ENCODE results near the gene GPC3. TPM values are rescaled to one million over a fixed set of nuclear protein-coding genes. Genes with fewer than 3 reads are reported as not detected.

Gene GPC3
- total RNA-seq, 1 experiment from 2014 or later, result 0.24 TPM

- TF ChIP-seq CTCF (conservative IDR thresholded peaks at IDR 0.05; ENCODE audit: low read depth, low read length) (no peak), EZH2 (IDR thresholded peaks at IDR 0.05; ENCODE audit: borderline replicate concordance, low read depth, low read length, poor library complexity, severe bottlenecking) (no peak)
- Histone ChIP-seq H3K36me3 (ENCODE audit: insufficient read depth, low read length, poor library complexity, severe bottlenecking) (no peaks in the 10 kb centered on the region), H3K27me3 (replicated peaks; ENCODE audit: insufficient read depth, low read depth, low read length, poor library complexity) (no peaks in the 10 kb centered on the region), H3K4me1 (ENCODE audit: insufficient read depth, low read length, poor library complexity, severe bottlenecking) (no peaks in the 10 kb centered on the region), H3K9me3 (ENCODE audit: low read depth, low read length, poor library complexity, severe bottlenecking) (no peaks in the 10 kb centered on the region), H3K27ac (ENCODE audit: low read depth, low read length, poor library complexity, severe bottlenecking) (no peak overlapping the region), H3K4me3 (ENCODE audit: low read depth, low read length, poor library complexity, severe bottlenecking) (no peak overlapping the region)
- ChIA-PET CTCF (no interaction called here), POLR2A (ENCODE audit: low non-redundant PET) (no interaction called here)
- BruUV-seq (replicated peaks), result no TSS peak
- DNase-seq (ENCODE audit: low spot score), result no peak
- intact Hi-C loops (cut with micrococcal nuclease; ENCODE audit: unreplicated experiment), result no loop called here
Observed at GRCh38 chrX:134007716-134008115, 22.3 kb upstream of the GPC3 start.

- Histone ChIP-seq H3K27me3 (replicated peaks; ENCODE audit: insufficient read depth, low read depth, low read length, poor library complexity) (no peaks in the 10 kb centered on the region), H3K9me3 (ENCODE audit: low read depth, low read length, poor library complexity, severe bottlenecking) (no peaks in the 10 kb centered on the region), H3K27ac (ENCODE audit: low read depth, low read length, poor library complexity, severe bottlenecking) (no peak overlapping the region), H3K4me3 (ENCODE audit: low read depth, low read length, poor library complexity, severe bottlenecking) (no peak overlapping the region), H3K4me1 (ENCODE audit: insufficient read depth, low read length, poor library complexity, severe bottlenecking) (no peaks in the 10 kb centered on the region), H3K36me3 (ENCODE audit: insufficient read depth, low read length, poor library complexity, severe bottlenecking) (no peaks in the 10 kb centered on the region)
- no peak for DNase-seq (ENCODE audit: low spot score)
- ChIA-PET CTCF (no interaction called here), POLR2A (ENCODE audit: low non-redundant PET) (no interaction called here)
- no peak for TF ChIP-seq EZH2 (IDR thresholded peaks at IDR 0.05; ENCODE audit: borderline replicate concordance, low read depth, low read length, poor library complexity, severe bottlenecking)
- no peak for TF ChIP-seq CTCF (conservative IDR thresholded peaks at IDR 0.05; ENCODE audit: low read depth, low read length)
- intact Hi-C loops (cut with micrococcal nuclease; ENCODE audit: unreplicated experiment), result no loop called here
- no TSS peak for BruUV-seq (replicated peaks)
Observed at GRCh38 chrX:134006484-134007161, 21.2 kb upstream of the GPC3 start.

- Histone ChIP-seq H3K9me3 (ENCODE audit: low read depth, low read length, poor library complexity, severe bottlenecking) (no peaks in the 10 kb centered on the region), H3K36me3 (ENCODE audit: insufficient read depth, low read length, poor library complexity, severe bottlenecking) (no peaks in the 10 kb centered on the region), H3K4me3 (ENCODE audit: low read depth, low read length, poor library complexity, severe bottlenecking) (no peak overlapping the region), H3K4me1 (ENCODE audit: insufficient read depth, low read length, poor library complexity, severe bottlenecking) (no peaks in the 10 kb centered on the region), H3K27me3 (replicated peaks; ENCODE audit: insufficient read depth, low read depth, low read length, poor library complexity) (no peaks in the 10 kb centered on the region), H3K27ac (ENCODE audit: low read depth, low read length, poor library complexity, severe bottlenecking) (no peak overlapping the region)
- ChIA-PET CTCF (no interaction called here), POLR2A (ENCODE audit: low non-redundant PET) (no interaction called here)
- intact Hi-C loops (cut with micrococcal nuclease; ENCODE audit: unreplicated experiment), result no loop called here
- no TSS peak for BruUV-seq (replicated peaks)
- no peak for DNase-seq (ENCODE audit: low spot score)
- TF ChIP-seq EZH2 (IDR thresholded peaks at IDR 0.05; ENCODE audit: borderline replicate concordance, low read depth, low read length, poor library complexity, severe bottlenecking) (no peak), CTCF (conservative IDR thresholded peaks at IDR 0.05; ENCODE audit: low read depth, low read length) (no peak)
Observed at GRCh38 chrX:134004084-134004483, 18.7 kb upstream of the GPC3 start.
